ENCODE results near the gene APOF. TPM values are rescaled to one million over a fixed set of nuclear protein-coding genes. Genes with fewer than 3 reads are reported as not detected.
"Not testable (repeated sequence)": the region's sequence is repeated elsewhere in the genome, so short reads cannot be mapped to it uniquely, and the experiment has no call there.

The APOF gene
- total RNA-seq, 2 experiments from 2014 or later: not detected

- ChIA-PET POLR2A (interaction anchor here (0.9 to 2.3 kb wide), 8 partner anchors 17 to 184 kb away, joined by 3 to 28 read pairs (median 5); partner anchors contain the start of genes APOF, CS, STAT2 and TIMELESS), CTCF (interaction anchor here (1.2 to 4.0 kb wide), 4 partner anchors 21 to 220 kb away, joined by 3 to 13 read pairs (median 9); partner anchors contain the start of genes CNPY2 and STAT2)
Observed at GRCh38 chr12:56338308-56339157, 24.1 kb downstream of the APOF start, which contains the start of gene IL23A. TSS of gene IL23A (plus strand) at chr12:56338884. CDS start at chr12:56339045, 161 bp downstream.

DNA sequence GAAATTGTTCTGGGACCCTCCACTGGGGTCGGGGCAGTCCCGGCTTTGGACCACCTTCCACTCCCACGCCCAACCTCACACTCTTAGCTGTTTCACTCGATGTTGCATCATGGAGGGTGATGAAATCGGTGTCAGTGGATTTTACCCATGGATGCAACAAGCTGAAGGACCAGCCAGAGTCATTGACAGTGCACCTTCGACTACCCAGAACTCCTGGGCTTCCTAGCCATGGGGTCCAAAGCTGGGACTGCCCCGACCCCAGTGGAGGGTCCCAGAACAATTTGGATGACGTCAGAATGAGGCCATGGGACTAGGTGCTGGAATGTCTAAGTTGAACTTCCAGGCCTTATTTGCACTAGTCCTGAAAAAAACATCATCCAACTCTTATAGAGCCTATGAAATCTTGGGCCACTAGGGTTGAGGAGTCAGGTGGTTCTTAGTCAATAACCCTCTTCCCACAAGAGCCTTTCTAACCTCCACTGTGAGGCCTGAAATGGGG is 24.9 kb downstream of the APOF start:
- POLR2A ChIA-PET: interaction anchor here (0.7 to 2.3 kb wide), 9 partner anchors 17 to 942 kb away, joined by 3 to 28 read pairs (median 7); partner anchors contain the start of genes APOF, CS, STAT2 and TIMELESS
- CTCF ChIA-PET: interaction anchor here (0.6 to 2.8 kb wide), 3 partner anchors 22 to 411 kb away, joined by 3 to 13 read pairs (median 3); partner anchors contain the start of gene STAT2

DNA sequence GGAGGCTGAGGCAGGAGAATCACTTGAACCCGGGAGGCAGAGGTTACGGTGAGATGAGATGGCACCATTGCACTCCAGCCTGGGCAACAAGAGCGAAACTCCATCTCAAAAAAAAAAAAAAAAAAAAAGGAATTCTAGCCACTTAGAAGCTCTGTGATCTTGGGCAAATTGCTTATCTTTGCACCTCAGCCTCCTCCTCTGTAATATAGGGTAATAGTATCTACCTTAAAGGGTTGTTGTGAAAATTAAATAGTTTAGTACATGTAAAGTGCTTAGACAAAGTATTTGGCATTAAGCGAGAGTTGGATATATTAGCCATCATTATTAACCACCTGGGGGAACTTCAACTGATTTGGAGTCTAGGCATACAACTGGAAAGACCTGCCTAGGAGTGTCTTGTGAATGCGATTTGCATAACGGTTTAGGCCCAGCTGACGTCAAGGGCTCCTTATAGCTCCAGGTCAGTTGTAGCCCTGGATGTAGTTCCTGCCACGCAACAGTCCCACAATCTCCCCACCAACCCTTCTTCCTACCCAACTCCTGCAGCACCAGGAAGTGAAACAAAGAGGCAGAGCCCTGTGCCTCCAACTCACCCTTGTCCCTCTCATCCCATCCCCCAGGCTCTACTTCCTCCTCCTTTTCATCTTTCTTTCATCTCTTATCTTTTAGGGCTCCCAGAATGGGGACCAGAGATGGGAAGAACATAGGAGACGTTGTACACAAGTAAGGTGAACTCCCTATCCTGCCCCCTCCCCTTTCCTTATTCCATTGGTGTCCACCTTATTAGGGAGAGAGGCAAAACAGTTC is 26.1 kb downstream of the APOF start:
- ChIA-PET CTCF (interaction anchor here (0.8 kb wide), 1 partner anchor 21 kb away, joined by 3 read pairs; the partner anchor contains the start of gene CNPY2), POLR2A (interaction anchor here (0.6 to 1.6 kb wide), 2 partner anchors 23 to 121 kb away, joined by 3 to 4 read pairs; partner anchors contain the start of gene STAT2)

GRCh38 chr12:56335527-56335926 is 27.1 kb downstream of the APOF start:
- POLR2A ChIA-PET: interaction anchor here (1.6 kb wide), 1 partner anchor 24 kb away, joined by 4 read pairs; the partner anchor contains the start of gene STAT2

GRCh38 chr12:56334490-56334793 is 28.2 kb downstream of the APOF start:
- ChIA-PET POLR2A (interaction anchor here (0.6 to 1.5 kb wide), 3 partner anchors 14 to 25 kb away, joined by 3 to 8 read pairs (median 4); partner anchors contain the start of gene STAT2), CTCF (interaction anchor here (1.5 kb wide), 1 partner anchor 130 kb away, joined by 4 read pairs; no protein-coding TSS in a partner anchor)

More at GRCh38 chr12:56335527-56335926, 27.1 kb downstream of the APOF start:
- CTCF ChIA-PET: not testable (repeated sequence)

DNA sequence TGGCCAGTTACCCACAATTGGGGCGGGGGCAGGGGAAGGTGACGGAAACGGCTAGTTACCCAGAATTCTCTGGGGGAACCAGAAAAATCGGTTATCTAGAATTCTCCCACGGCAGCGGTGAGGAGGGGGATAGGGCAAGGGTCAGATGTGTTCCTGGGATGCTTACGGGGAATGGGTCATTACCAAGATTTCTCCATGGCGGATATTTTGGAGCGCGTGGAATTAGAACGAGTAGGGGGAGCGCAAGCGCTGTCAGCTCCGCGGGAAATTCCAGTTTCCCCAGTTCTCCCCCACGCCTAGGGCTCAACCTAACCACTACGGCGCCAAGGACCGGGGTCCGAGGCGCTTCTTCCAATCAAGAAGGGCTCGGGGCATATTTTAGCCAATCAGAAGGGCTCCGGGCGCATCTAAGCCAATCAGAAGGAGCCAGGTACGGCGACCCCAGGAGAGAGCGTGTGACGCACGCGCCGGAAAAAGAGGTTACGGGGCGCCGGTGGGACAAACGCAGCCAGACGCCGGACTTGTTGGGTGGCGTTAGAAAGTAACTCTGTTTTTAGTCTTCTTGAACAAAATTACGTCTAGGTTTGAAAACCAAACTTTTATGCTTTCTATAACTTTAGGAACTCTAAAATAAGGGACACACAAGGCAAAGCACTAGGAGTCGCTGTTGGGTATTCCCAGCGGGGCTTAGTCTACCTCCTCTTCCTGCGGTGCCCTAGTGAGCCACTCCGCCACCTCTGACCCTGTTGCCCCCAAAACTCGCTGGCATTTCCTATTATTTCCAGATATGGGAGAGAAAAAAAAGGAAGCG is 28.8 kb downstream of the APOF start, which contains the start of gene PAN2:
Gene PAN2, minus strand, starts transcription at position 322 of the 811 bp plus-strand sequence. CDS start 906 bp downstream, outside the sequence.
- POLR2A ChIA-PET: interaction anchor here (0.7 to 1.5 kb wide), 5 partner anchors 17 to 230 kb away, joined by 3 to 10 read pairs (median 4); partner anchors contain the start of genes CS, PA2G4 and STAT2
- CTCF ChIA-PET: interaction anchor here (1.0 to 1.5 kb wide), 3 partner anchors 17 to 135 kb away, joined by 3 to 4 read pairs (median 3); partner anchors contain the start of gene SPRYD4

- ChIA-PET CTCF (interaction anchor here (1.0 to 1.5 kb wide), 3 partner anchors 18 to 135 kb away, joined by 3 to 4 read pairs (median 3); partner anchors contain the start of gene SPRYD4), POLR2A (interaction anchor here (0.7 to 1.5 kb wide), 5 partner anchors 8 to 229 kb away, joined by 3 to 22 read pairs (median 8); partner anchors contain the start of genes CS, PA2G4 and STAT2)
Observed at GRCh38 chr12:56333197-56333678, 29.4 kb downstream of the APOF start.

DNA sequence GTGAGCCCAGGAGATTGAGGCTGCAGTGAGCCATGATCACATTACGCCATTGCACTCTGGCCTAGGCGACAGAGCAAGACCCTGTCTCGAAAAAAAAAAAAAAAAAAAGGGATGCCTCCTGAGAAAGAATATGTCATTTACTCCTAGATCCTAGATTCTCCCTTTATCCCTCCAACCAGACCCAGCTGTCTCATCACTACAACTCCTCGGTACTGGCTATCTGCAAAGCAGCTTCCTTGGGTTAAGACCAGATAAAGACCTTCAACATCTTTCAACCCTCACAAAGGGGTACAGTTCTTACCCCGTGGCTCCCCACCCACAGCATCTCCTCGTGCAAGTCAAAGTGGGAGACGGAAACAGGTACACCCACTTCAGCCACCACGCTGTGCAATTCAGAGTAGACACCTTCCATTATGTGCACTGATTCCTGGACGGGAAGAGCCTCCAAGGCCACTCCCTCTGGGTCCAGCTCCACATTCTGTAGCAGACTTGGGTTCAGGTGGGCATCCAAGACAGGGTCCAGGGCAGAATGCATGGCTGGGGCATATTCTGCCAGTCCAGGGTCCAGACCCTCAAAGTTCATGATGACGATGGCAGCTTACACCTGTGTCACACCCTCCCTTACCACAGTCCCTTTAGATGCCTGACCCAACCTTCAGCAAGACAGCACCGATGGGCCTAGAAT is 30.0 kb downstream of the APOF start:
- POLR2A ChIA-PET: interaction anchor here (0.7 to 1.5 kb wide), 3 partner anchors 9 to 27 kb away, joined by 8 to 22 read pairs (median 10); partner anchors contain the start of gene STAT2
- CTCF ChIA-PET: interaction anchor here (1.0 kb wide), 1 partner anchor 22 kb away, joined by 4 read pairs; no protein-coding TSS in a partner anchor

DNA sequence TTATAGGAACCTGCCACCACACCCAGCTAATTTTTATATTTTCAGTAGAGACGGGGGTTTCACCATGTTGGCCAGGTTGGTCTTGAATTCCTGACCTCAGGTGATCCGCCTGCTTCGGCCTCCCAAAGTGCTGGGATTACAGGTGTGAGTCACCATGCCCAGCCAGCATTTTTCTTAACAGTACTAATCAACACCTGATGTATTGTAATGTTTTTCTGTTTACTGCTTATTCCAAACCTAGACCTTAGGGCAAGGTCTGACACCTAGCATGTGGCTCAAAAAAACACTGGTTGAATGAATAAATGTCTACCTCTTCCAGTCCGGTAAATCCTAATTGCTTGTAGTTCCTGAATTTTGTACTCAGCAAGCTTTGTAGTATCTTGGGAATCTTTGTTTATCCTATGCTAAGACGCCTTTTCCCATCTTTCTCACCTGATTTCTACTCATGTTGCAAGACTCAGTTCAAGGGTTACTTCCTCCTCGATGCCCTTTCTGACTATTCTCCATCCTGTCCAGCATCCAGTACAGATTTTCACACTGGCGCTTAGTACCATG is 31.6 kb downstream of the APOF start:
- ChIA-PET CTCF (interaction anchor here (0.5 to 1.2 kb wide), 2 partner anchors 26 to 31 kb away, joined by 3 to 4 read pairs; no protein-coding TSS in a partner anchor), POLR2A (no interaction called here)

DNA sequence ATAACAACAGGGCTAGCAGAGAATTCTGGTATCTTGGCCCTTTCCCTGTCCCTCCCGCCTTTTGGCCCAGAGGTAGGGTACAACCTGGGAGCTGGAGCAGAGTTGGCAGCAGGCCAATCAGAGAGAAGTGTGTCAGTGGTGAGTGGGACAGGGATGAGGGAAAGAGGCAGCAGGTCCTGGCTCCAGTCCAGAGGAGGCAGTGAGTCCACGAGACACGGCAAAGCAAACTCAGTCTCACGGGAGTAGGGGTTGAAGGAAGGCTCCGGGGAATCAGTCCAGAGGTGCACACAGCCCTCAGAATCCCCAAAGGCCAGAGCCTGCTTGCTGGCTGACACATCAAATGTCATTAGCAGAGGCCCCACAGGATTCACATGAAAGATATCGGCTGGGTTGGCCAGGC is 36.1 kb downstream of the APOF start:
- POLR2A ChIA-PET: no interaction called here
- CTCF ChIA-PET: no interaction called here

- ChIA-PET POLR2A (no interaction called here), CTCF (no interaction called here)
Observed at GRCh38 chr12:56326126-56326525, 36.5 kb downstream of the APOF start.

DNA sequence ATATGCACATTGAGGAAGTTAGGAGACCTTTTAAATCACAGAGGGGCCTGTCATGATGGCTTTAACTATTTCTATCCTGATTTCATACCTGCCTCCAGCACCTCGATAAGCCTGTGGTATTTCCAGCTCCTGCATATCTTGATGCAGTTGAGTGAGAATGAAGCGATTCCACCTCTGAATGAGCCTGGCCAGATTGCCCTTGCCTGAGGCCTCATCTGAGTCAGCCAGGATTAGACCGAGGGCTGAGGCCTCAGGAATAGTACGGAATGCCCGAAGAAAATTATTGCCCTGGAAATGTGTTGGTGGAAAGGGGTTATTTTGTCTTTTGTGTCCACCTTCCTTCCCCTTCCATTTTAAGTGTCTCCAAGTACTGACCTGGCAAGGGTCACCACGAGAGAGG is 38.5 kb downstream of the APOF start:
- ChIA-PET POLR2A (no interaction called here), CTCF (interaction anchor here (0.7 kb wide), 1 partner anchor 49 kb away, joined by 3 read pairs; no protein-coding TSS in a partner anchor)

- POLR2A ChIA-PET: interaction anchor here (0.6 to 1.1 kb wide), 3 partner anchors 17 to 147 kb away, joined by 4 to 8 read pairs (median 5); partner anchors contain the start of gene IL23A
- CTCF ChIA-PET: interaction anchor here (0.7 kb wide), 2 partner anchors 266 to 601 kb away, joined by 4 read pairs; no protein-coding TSS in a partner anchor
Observed at GRCh38 chr12:56321610-56322009, 41.0 kb downstream of the APOF start.

GRCh38 chr12:56321027-56321426 is 41.6 kb downstream of the APOF start:
- CTCF ChIA-PET: interaction anchor here (0.6 to 0.7 kb wide), 4 partner anchors 98 to 602 kb away, joined by 3 to 5 read pairs (median 4); no protein-coding TSS in a partner anchor

GRCh38 chr12:56317675-56318074 is 45.0 kb downstream of the APOF start:
- ChIA-PET POLR2A (no interaction called here), CTCF (interaction anchor here (1.7 to 3.2 kb wide), 2 partner anchors 23 to 95 kb away, joined by 4 to 13 read pairs; partner anchors contain the start of gene IL23A)

More at GRCh38 chr12:56321027-56321426, 41.6 kb downstream of the APOF start:
- POLR2A ChIA-PET: interaction anchor here (0.6 to 1.1 kb wide), 5 partner anchors 14 to 148 kb away, joined by 3 to 8 read pairs (median 4); partner anchors contain the start of gene IL23A
